ENCODE measurements around the gene KCNJ15. TPM values are rescaled to one million over a fixed set of nuclear protein-coding genes. Genes with fewer than 3 reads are reported as not detected.

Gene KCNJ15
- total RNA-seq, 1 experiment from 2014 or later: 19.2 TPM

GRCh38 chr21:38325731-38326420 is 69.1 kb downstream of the KCNJ15 start:
- peak; percentile 80 for DNase-seq (ENCODE audit: low read depth)

GRCh38 chr21:38326429-38326828 is 69.6 kb downstream of the KCNJ15 start:
- no peak for DNase-seq (ENCODE audit: low read depth)

- no peak for DNase-seq (ENCODE audit: low read depth)
Observed at GRCh38 chr21:38326899-38327298, 70.1 kb downstream of the KCNJ15 start.

DNA sequence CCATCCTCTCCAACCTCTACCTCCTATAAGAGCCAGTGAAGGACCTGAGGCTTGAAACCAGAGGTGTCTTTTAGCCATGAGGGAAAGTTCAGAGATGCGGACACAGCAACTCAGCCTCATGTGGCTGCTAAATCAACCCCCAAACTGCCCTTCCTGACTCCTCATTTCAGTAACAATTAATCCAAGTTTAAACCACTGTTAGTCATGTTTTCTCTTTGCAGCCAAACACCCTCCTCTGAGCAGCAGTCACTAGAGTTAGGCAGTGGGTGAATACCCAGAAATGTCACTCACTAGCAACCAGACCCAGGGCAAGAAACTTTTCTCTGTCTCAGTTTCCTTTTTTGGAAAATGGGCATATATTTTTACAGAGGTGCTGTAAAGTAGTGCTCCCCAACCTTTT is 71.2 kb downstream of the KCNJ15 start:
- DNase-seq (ENCODE audit: low read depth): peak; percentile 73

- peak; percentile 71 for DNase-seq (ENCODE audit: low read depth)
Observed at GRCh38 chr21:38329162-38329561, 72.4 kb downstream of the KCNJ15 start.

DNA sequence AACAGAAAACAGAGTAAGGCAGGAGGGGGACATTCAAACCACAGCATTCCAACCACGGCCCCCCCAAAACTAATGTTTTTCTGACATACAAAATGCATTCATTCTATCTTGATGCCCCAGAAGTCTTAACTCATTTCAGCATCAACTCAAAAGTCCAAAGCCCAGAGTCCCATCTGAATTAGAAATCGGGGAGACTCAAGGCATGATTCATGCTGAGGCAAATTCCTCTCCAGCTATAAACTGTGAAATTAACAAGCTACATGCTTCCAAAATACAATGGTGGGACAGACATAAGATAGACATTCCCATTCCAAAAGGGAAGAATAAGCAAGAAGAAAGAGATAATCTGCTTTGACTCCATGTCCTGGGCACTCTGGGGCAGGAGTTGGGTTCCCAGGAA is 73.9 kb downstream of the KCNJ15 start:
- no peak for DNase-seq (ENCODE audit: low read depth)

GRCh38 chr21:38333301-38334272 is 76.8 kb downstream of the KCNJ15 start:
- DNase-seq (ENCODE audit: low read depth): peak; percentile 56

DNA sequence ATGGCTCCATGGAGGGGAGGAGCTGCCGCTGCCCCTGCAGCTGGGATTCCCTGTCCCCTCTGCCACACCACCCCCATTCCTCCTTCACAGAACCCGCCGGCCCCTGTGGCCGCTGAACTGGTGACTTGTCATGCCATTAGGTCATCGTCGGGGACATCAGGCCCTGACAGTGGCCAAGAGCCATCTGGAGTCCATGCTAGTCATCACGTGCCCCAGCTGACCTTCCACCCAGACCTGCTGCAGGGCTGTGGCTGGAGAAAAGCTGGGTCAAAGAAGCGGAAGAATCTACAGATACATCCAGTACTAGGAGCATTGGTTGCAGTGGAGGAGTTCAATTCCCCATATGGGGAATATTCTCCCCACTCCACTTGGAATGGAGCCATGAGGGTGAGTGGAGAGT is 78.1 kb downstream of the KCNJ15 start:
- no peak for DNase-seq (ENCODE audit: low read depth)

DNA sequence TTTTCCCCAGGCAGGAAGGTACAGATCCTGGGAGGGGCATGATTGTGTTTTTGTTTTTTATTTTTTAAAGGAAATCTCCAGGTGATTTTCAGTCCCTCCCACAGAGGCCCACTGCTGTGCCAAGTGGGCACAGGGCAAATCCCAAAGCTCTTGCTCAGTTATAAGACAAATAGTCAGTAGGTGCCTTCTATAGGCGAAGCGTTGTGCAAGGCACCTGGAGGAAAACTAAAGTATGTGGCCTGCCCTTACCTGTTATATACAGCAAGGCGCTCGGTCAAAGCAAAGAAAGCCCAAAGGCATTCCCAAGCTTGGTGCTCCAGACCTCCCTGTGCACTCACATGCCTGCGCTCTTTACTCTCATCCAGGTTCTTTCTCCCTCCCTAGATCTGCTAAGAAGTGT is 81.0 kb downstream of the KCNJ15 start:
- no peak for DNase-seq (ENCODE audit: low read depth)

GRCh38 chr21:38340131-38340530 is 83.3 kb downstream of the KCNJ15 start:
- DNase-seq (ENCODE audit: low read depth): no peak

DNA sequence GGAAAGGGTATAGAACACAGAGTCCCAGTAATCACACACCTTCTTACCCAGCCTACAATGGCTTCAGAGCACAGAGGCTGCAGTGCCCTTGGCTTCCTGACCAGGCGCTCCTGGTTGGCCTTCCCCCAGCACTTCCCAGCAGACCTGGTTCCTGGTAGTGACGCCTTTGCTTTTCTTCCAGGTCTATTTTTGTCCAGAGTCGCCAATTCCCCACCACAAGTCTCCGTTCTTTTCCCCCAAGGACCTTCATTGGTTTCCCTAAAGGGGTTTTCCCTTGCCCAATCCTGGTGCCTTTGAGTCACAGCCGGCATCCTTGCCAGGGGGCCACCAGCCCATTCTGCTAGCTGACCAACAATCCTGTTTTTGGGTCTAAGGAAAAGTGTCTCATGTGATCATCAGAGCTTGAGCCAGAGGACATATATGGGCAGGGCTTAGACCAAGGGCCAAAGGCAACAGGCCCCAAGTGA is 84.8 kb downstream of the KCNJ15 start:
- no peak for DNase-seq (ENCODE audit: low read depth)

- DNase-seq (ENCODE audit: low read depth): peak; percentile 45
Observed at GRCh38 chr21:38342739-38343138, 85.9 kb downstream of the KCNJ15 start.

DNA sequence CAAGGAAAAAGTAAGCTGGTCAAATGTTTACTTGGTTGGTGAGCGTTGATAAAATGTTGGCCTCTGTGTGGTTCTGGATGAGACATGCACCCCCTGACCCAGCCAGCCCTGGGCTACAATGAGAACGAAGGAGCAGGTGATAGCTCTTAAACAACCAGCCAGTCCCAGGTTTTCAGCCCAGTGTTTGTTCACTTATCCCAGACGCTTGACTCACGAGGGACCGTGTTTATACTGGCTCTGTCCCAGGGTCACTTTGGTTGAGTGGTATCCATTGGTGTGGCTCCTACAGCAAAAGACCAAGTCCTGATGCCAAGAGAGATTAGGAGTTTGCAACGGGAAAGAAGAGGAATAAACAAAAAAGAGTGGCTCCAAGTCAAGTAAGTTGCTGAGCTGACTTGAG is 86.9 kb downstream of the KCNJ15 start:
- DNase-seq (ENCODE audit: low read depth): peak; percentile 87

DNA sequence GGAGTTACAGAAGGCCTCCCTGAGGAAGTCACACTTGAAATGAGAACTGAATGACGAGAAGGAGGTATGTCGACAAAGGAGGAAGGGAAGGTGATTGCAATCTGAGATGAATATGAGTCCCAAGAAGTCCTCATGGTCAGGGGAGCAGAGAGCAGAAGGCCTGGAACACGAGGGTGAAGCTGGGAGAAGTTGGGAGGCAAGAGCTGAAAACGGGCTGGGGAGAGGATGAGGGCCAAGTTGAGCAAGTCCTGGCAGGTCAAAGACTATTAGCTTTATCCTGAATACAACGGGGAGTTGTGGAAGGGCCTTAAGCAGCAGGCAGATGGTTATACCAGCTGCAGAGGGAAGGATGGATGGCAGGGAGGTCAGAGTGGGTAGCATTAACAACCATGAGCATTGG is 89.5 kb downstream of the KCNJ15 start:
- no peak for DNase-seq (ENCODE audit: low read depth)

DNA sequence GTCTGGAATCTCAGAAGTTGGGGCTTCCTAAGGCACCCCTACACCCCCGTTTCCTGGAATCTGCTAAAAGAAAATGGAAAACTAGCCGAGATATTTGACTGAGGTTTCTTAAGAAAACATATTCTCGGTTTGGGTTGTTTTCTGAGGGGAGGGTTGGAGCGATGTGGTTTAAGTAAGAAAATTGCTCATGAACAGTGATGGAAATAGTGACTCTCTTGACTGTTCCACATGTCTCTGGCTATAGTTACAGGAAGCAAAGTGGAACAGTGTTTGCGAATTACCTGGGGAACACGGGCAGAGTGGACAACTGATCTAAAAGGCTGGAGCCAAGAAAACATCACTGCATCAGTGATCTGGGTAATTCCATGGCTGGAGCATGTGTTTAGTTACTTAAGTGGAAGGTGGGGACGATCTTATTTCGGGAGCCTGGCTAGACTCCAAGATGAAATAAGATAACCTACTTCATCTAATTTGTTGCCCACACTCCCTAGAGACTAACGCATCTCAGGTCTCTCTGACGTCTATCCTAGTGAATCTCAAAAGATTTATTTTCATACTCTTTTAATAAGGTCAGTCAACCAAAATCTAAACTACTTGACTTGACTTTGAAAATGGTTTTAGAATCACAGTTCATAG is 92.4 kb downstream of the KCNJ15 start:
- peak; percentile 94 for DNase-seq (ENCODE audit: low read depth)

GRCh38 chr21:38349977-38350376 is 93.2 kb downstream of the KCNJ15 start:
- no peak for DNase-seq (ENCODE audit: low read depth)

DNA sequence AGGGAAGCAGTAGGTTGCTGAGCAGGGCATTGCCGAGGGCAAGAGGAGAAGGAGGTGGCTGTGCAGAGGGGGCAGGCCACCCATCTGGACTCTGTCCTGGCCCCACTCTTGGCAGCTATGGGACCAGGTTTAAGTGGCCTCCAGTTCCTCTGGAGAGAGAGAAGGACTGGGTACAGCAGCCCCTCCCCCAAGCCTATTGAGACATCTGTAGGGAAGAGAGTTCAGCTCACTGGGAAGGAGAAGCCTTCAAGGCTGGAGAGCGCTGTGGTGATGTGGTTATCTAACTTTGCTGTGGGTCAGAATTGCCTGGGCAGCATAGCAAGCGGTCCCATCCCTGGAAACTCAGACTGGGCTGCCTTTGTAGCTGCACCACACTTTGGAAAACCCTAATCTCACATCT is 93.9 kb downstream of the KCNJ15 start:
- DNase-seq (ENCODE audit: low read depth): peak; percentile 50

- DNase-seq (ENCODE audit: low read depth): peak; percentile 67
Observed at GRCh38 chr21:38351176-38351959, 94.6 kb downstream of the KCNJ15 start.

- peak; percentile 97 for DNase-seq (ENCODE audit: low read depth)
Observed at GRCh38 chr21:38351961-38352521, 95.2 kb downstream of the KCNJ15 start.

DNA sequence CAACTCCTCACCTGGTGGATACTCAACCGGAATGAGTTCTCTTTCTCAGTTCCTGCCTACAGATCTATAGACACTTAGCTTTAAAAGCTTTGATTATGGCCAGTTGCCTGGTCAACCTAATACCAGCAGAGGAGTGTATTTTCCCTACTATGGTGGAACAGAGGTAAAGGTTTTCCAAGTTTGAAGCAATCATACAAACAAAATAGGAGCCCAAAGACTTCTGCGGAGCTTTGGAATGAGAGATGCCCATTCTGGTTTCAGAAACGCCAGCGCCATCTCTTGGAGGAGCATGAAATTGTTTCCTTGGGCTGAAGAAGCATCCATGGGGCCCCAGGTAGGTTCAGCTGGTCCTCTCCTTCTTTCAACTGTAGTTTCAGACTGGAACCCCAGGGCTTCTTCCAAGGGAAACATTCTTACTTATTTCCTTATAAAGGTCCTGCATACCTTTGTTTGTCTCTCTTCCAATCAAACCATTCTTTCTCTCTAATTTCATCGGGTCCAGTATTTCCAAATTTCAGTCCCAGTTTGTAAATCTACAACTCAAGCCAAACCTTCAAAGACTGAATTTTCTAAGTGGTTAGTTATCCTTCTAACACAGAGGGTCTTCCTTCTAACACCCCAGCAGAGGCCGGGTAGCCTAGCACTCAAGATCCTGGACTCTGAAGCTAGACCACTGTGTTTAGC is 95.9 kb downstream of the KCNJ15 start:
- DNase-seq (ENCODE audit: low read depth): peak; percentile 87

All from LHCN-M2 (cell line).